Measurements from ENCODE around the gene PPIL4. TPM values are rescaled to one million over a fixed set of nuclear protein-coding genes. Genes with fewer than 3 reads are reported as not detected.

Gene PPIL4
- total and polyA plus RNA-seq, 2 experiments from 2014 or later: 31.4 to 38.7 TPM

DNA sequence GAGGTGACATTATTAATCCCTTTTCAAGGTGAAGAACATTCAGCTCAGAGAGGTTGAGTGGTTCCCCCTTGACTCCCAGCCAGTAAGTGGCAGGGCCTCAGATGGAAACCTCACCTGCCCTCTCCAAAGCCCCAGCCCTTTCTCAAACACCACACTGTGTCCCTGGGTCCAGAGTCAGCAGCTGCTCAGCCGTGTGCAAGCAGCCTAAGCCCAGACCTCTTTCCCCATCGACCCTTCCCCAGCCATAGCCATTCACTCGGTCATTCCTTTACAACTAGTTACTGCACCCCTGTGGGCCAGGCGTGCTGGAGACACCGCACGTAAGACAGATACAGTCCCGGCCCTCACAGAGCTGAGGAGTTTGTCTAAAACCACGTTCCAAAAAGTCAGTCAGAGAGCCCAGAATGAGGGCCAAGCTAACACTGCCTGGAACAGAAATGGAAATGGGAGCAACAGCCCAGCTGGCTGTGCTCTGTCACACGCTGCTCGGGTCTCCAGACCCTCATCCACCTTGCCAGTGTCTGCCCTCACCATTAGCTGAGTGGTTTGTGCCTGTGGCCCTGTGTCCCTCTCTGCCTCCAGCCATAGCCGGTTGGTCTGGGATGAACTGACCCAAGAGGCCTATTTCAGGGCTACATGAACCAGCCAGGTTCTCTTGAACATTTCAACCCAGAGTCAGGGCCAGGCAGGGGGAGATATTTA is 90.7 kb downstream of the PPIL4 start:
- Histone ChIP-seq H3K4me1 (ENCODE audit: insufficient read depth) (peaks cover 27% of the 10 kb centered on the region), H3K27ac (no peak overlapping the region), H3K4me3 (no peak overlapping the region), H3K27me3 (no peaks in the 10 kb centered on the region), H3K4me2 (no peak overlapping the region), H4K20me1 (ENCODE audit: insufficient read depth, poor library complexity, severe bottlenecking) (no peaks in the 10 kb centered on the region), H2AFZ (no peak overlapping the region), H3K9me2 (replicated peaks; ENCODE audit: insufficient read depth) (no peaks in the 10 kb centered on the region), H3K9me3 (ENCODE audit: low read depth) (no peaks in the 10 kb centered on the region), H3K79me2 (no peaks in the 10 kb centered on the region), H3K36me3 (replicated peaks; ENCODE audit: insufficient read depth, low read depth) (no peaks in the 10 kb centered on the region)
- no peak for TF ChIP-seq EZH2phosphoT487 (IDR thresholded peaks at IDR 0.05; ENCODE audit: low read depth, severe bottlenecking, unreplicated experiment)
- TF ChIP-seq EZH2 (IDR thresholded peaks at IDR 0.05; ENCODE audit: borderline replicate concordance): no peak
- TF ChIP-seq CTCF (IDR thresholded peaks at IDR 0.05; ENCODE audit: poor library complexity): no peak
- WGBS (ENCODE audit: low lambda C conversion rate, missing lambda C conversion rate): 88% methylated on average over 11 of the region's 11 CpGs
- no peak for DNase-seq (ENCODE audit: low spot score)

Small RNA genes within 50 kb of the gene (small RNA-seq; reads per million reads assigned to genes)
- gene RF00410 (not detected), gene RNU7-3P (not detected)

Other genes with a start within 250 kb of the PPIL4 start
- gene TAB2, start 228.3 kb downstream of the PPIL4 start, total RNA-seq: 51.3 and 51.9 TPM in 2 replicates
- gene TAB2, start 228.3 kb downstream of the PPIL4 start, polyA plus RNA-seq: 9.4 and 14.2 TPM in 2 replicates
- gene SUMO4, start 145.8 kb downstream of the PPIL4 start, total RNA-seq: 2.2 and 2.6 TPM in 2 replicates
- gene SUMO4, start 145.8 kb downstream of the PPIL4 start, polyA plus RNA-seq: 0.24 and 0.36 TPM in 2 replicates
- 0.50 and 1.7 TPM in 2 replicates for gene ZC3H12D, start 61.0 kb downstream of the PPIL4 start, total RNA-seq
- gene ZC3H12D, start 61.0 kb downstream of the PPIL4 start, polyA plus RNA-seq: 0.06 and 0.44 TPM in 2 replicates
- gene GINM1, start 20.3 kb upstream of the PPIL4 start, total RNA-seq: 45.7 and 53.5 TPM in 2 replicates
- 43.1 and 50.8 TPM in 2 replicates for gene GINM1, start 20.3 kb upstream of the PPIL4 start, polyA plus RNA-seq
- 18.4 and 18.5 TPM in 2 replicates for gene KATNA1, start 102.7 kb upstream of the PPIL4 start, total RNA-seq
- 15.6 and 17.2 TPM in 2 replicates for gene KATNA1, start 102.7 kb upstream of the PPIL4 start, polyA plus RNA-seq
- gene LATS1, start 172.1 kb upstream of the PPIL4 start, total RNA-seq: 23.7 and 26.2 TPM in 2 replicates
- 6.6 and 7.9 TPM in 2 replicates for gene LATS1, start 172.1 kb upstream of the PPIL4 start, polyA plus RNA-seq
- 33.6 and 37.2 TPM in 2 replicates for gene NUP43, start 200.5 kb upstream of the PPIL4 start, total RNA-seq
- gene NUP43, start 200.5 kb upstream of the PPIL4 start, polyA plus RNA-seq: 7.0 and 9.8 TPM in 2 replicates
- gene PCMT1, start 203.7 kb upstream of the PPIL4 start, total RNA-seq: 107 and 110 TPM in 2 replicates
- 126 and 130 TPM in 2 replicates for gene PCMT1, start 203.7 kb upstream of the PPIL4 start, polyA plus RNA-seq

Data from hepatocyte (in vitro differentiated cells).